NCI-H2196 (cell line): ENCODE measurements around the gene PCED1A.

Experiments
- DNase-seq: peaks from one replicate; lab custom pipeline; 2025; ENCODE audit not compliant: unreplicated experiment; lab: John Stamatoyannopoulos, UW

The PCED1A gene

GRCh38 chr20:2805689-2806350 is 34.6 kb downstream of the PCED1A start:
- no peak for DNase-seq

GRCh38 chr20:2804852-2805688 is 35.4 kb downstream of the PCED1A start:
- DNase-seq, result no peak

- no peak for DNase-seq
These were observed 36.2 kb downstream of the PCED1A start for GRCh38 chr20:2804041-2804828.

GRCh38 chr20:2801286-2801728 is 39.1 kb downstream of the PCED1A start:
- no peak for DNase-seq

GRCh38 chr20:2800521-2801285 is 39.8 kb downstream of the PCED1A start, which contains the start of gene CPXM1:
CPXM1 (minus strand) TSS chr20:2800627; CDS start chr20:2800572, 55 bp downstream.
- no peak for DNase-seq

- DNase-seq, result no peak
These were observed 40.6 kb downstream of the PCED1A start for GRCh38 chr20:2799688-2800520.

- DNase-seq, result no peak
These were observed 41.2 kb downstream of the PCED1A start for GRCh38 chr20:2799271-2799670.

- DNase-seq, result peak; percentile 34
These were observed 41.6 kb downstream of the PCED1A start for GRCh38 chr20:2798814-2799213.

GRCh38 chr20:2798095-2798805 is 42.2 kb downstream of the PCED1A start:
- no peak for DNase-seq

- DNase-seq, result no peak
These were observed 43.1 kb downstream of the PCED1A start for GRCh38 chr20:2797136-2797983.

GRCh38 chr20:2796011-2796660 is 44.3 kb downstream of the PCED1A start:
- no peak for DNase-seq

- DNase-seq, result no peak
These were observed 45.0 kb downstream of the PCED1A start for GRCh38 chr20:2795451-2795850.

- DNase-seq, result peak; percentile 9
These were observed 45.5 kb downstream of the PCED1A start for GRCh38 chr20:2794866-2795447.

GRCh38 chr20:2794202-2794748 is 46.2 kb downstream of the PCED1A start:
- no peak for DNase-seq

- DNase-seq, result no peak
These were observed 47.0 kb downstream of the PCED1A start for GRCh38 chr20:2793471-2793870.
